GM12878 (cell line): ENCODE measurements around the gene ZNF496. TPM values are rescaled to one million over a fixed set of nuclear protein-coding genes. Genes with fewer than 3 reads are reported as not detected.

Experiments used
- ATAC-seq: fragments of 200-7000 bp; cut with Tn5 transposase; 3 replicates; pipeline ENCODE4 v1.9.1; 2020; ENCODE audit warnings: mild to moderate bottlenecking, moderate library complexity
- BruUV-seq: library from RNA; stranded (reverse); fragments of 400-500 nt; replicated peaks from 2 replicates; lab custom pipeline; 2021; lab: Mats Ljungman, UMichigan
- CTCF ChIA-PET: fragments of 300-600 bp; sonication (Branson Sonifier 250); formaldehyde crosslinking; extraction: SDS; loops from one replicate; lab custom pipeline; 2021; ENCODE audit warnings: inconsistent platforms; lab: Yijun Ruan, JAX
- POLR2A ChIA-PET: fragments of 350-600 bp; formaldehyde crosslinking; extraction: SDS; loops from one replicate; lab custom pipeline; 2021; ENCODE audit warnings: inconsistent platforms; lab: Charles Lee
- RAD21 ChIA-PET: fragments of 300-600 bp; sonication (Branson Sonifier 250); formaldehyde crosslinking; loops from one replicate; lab custom pipeline; 2023; ENCODE audit warnings: antibody characterized with exemption; ENCODE audit not compliant: unreplicated experiment; lab: Charles Lee
- SMC1A ChIA-PET: fragments of 300-600 bp; sonication (Branson Sonifier 250); formaldehyde crosslinking; loops from one replicate; lab custom pipeline; 2023; ENCODE audit not compliant: unreplicated experiment, uncharacterized antibody; lab: Charles Lee
- DNase-seq: peaks from one replicate; pipeline ENCODE4 v3.0.0-alpha.2; 2011; ENCODE audit warnings: low read depth, low spot score
- FAIRE-seq: peaks from 3 replicates; lab custom pipeline; 2011; peaks lifted over from hg19 to GRCh38; lab: Jason Lieb, UNC
- H2AFZ ChIP-seq: 2 replicates; pipeline ENCODE4 v1.6.0; 2011; ENCODE audit warnings: low read depth, low read length, control low read depth; ENCODE audit not compliant: control insufficient read depth
- H3K27ac ChIP-seq: 2 replicates; pipeline ENCODE4 v1.5.1; 2011; ENCODE audit warnings: control low read depth; ENCODE audit not compliant: control insufficient read depth, insufficient read depth
- H3K27me3 ChIP-seq, 2 experiments: replicated peaks in 1 of 2; 2 replicates each; pipeline versions ENCODE4 v1.6.0 to v1.6.1; 2011; ENCODE audit warnings: low read length in 1 of 2; ENCODE audit not compliant: control insufficient read depth in 2 of 2, insufficient read depth in 2 of 2
- H3K36me3 ChIP-seq, 2 experiments: 2 replicates each; pipeline ENCODE4 v1.5.1; 2011; ENCODE audit warnings: low read length in 1 of 2; ENCODE audit not compliant: control insufficient read depth in 2 of 2, insufficient read depth in 2 of 2
- H3K4me1 ChIP-seq: 2 replicates; pipeline ENCODE4 v1.6.1; 2011; ENCODE audit warnings: mild to moderate bottlenecking, low read length, moderate library complexity, mixed read lengths; ENCODE audit not compliant: control insufficient read depth, insufficient read depth
- H3K4me2 ChIP-seq: 2 replicates; pipeline ENCODE4 v1.6.0; 2011; ENCODE audit warnings: control low read depth; ENCODE audit not compliant: control insufficient read depth, insufficient read depth
- H3K4me3 ChIP-seq: fragments of 200-600 bp; sonication (generic); 2 replicates; pipeline ENCODE4 v1.5.1; 2016
- H3K79me2 ChIP-seq: 2 replicates; pipeline ENCODE4 v1.6.0; 2011; ENCODE audit warnings: low read length; ENCODE audit not compliant: control insufficient read depth, insufficient read depth
- H3K9ac ChIP-seq: 2 replicates; pipeline ENCODE4 v1.8.0; 2011; ENCODE audit warnings: low read length, control low read depth, mixed read lengths; ENCODE audit not compliant: control insufficient read depth, insufficient read depth
- H3K9me3 ChIP-seq: replicated peaks from 3 replicates; pipeline ENCODE4 v1.5.1; 2011; ENCODE audit warnings: mild to moderate bottlenecking, low read length; ENCODE audit not compliant: control insufficient read depth, insufficient read depth
- H4K20me1 ChIP-seq: 2 replicates; pipeline ENCODE4 v1.6.0; 2011; ENCODE audit not compliant: control insufficient read depth, insufficient read depth
- ATF7 ChIP-seq: fragments of 450-650 bp; IDR thresholded peaks from 2 replicates; pipeline ENCODE4 v1.6.1; 2016; ENCODE audit warnings: low read depth, mild to moderate bottlenecking
- CBX5 ChIP-seq: sonication (generic); IDR thresholded peaks from 2 replicates; pipeline ENCODE4 v1.6.1; 2016; ENCODE audit warnings: low read depth, moderate library complexity, mild to moderate bottlenecking, inconsistent platforms
- CHD2 ChIP-seq: IDR thresholded peaks from 2 replicates; pipeline ENCODE4 v1.6.1; 2011; ENCODE audit warnings: low read depth, low read length, improper control_type of control experiment, borderline replicate concordance
- EED ChIP-seq: sonication (generic); IDR thresholded peaks from 2 replicates; pipeline ENCODE4 v1.6.1; 2016; ENCODE audit warnings: antibody characterized with exemption, low read depth
- KDM1A ChIP-seq: fragments of 200-600 bp; sonication (generic); IDR thresholded peaks from 2 replicates; pipeline ENCODE4 v1.6.1; 2016; ENCODE audit warnings: borderline replicate concordance
- MXI1 ChIP-seq: fragments of 150-350 bp; IDR thresholded peaks from 2 replicates; pipeline ENCODE4 v1.6.1; 2011; ENCODE audit warnings: low read depth, mild to moderate bottlenecking, inconsistent platforms, low read length, improper control_type of control experiment
- NR2C1 ChIP-seq: fragments of 450-650 bp; IDR thresholded peaks from 2 replicates; pipeline ENCODE4 v1.6.1; 2017; ENCODE audit warnings: antibody characterized with exemption, mild to moderate bottlenecking, moderate library complexity
- NRF1 ChIP-seq: conservative IDR thresholded peaks from 2 replicates; pipeline ENCODE4 v1.6.1; 2011; ENCODE audit warnings: mild to moderate bottlenecking, low read depth, low read length, improper control_type of control experiment
- POLR2A ChIP-seq: IDR thresholded peaks from 2 replicates; pipeline ENCODE4 v1.6.1; 2011; ENCODE audit warnings: low read depth, mild to moderate bottlenecking, low read length
- POLR2AphosphoS2 ChIP-seq: IDR thresholded peaks from 2 replicates; pipeline ENCODE4 v1.6.1; 2011; ENCODE audit warnings: low read depth, mild to moderate bottlenecking, low read length, improper control_type of control experiment, moderate library complexity
- POLR2AphosphoS5 ChIP-seq: IDR thresholded peaks from 2 replicates; pipeline ENCODE4 v1.6.1; 2011; ENCODE audit warnings: mild to moderate bottlenecking, low read length, inconsistent platforms
- RELA ChIP-seq: fragments of 450-650 bp; IDR thresholded peaks from 2 replicates; pipeline ENCODE4 v1.8.0; 2014; ENCODE audit warnings: borderline replicate concordance; ENCODE audit not compliant: partially characterized antibody
- SMAD5 ChIP-seq: IDR thresholded peaks from 2 replicates; pipeline ENCODE4 v1.6.1; 2016; ENCODE audit warnings: antibody characterized with exemption, low read depth
- SMC3 ChIP-seq: IDR thresholded peaks from 2 replicates; pipeline ENCODE4 v1.6.1; 2011; ENCODE audit warnings: low read length, improper control_type of control experiment, borderline replicate concordance
- SUPT20H ChIP-seq: IDR thresholded peaks from 2 replicates; pipeline ENCODE4 v1.6.1; 2011; ENCODE audit warnings: low read depth, mild to moderate bottlenecking, low read length, moderate library complexity, borderline replicate concordance; ENCODE audit not compliant: control insufficient read depth
- WGBS: methylation state at CpG from one replicate; pipeline ENCODE4 v1.1.6; 2016; ENCODE audit warnings: low lambda C conversion rate; ENCODE audit not compliant: insufficient replicate concordance, insufficient coverage; ENCODE audit errors: missing lambda C conversion rate; 5-methylcytosine and 5-hydroxymethylcytosine counted together
- in situ Hi-C: fragments of 300-500 bp; cut with MboI; formaldehyde crosslinking; loops from 9 replicates; pipeline ENCODE4 v1.14.3; 2018; ENCODE audit warnings: mixed read lengths
- intact Hi-C: fragments of 100-400 bp; cut with micrococcal nuclease; formaldehyde crosslinking; loops from one replicate; pipeline ENCODE4 v1.14.2; 2022; ENCODE audit not compliant: unreplicated experiment
- polyA plus RNA-seq, 11 experiments: library from polyadenylated mRNA; depleted of rRNA in 4 of 11; unstranded in 6 of 11; stranded (reverse) in 5 of 11; fragments of >200 nt; fragmentation: Nextera tagmentation in 4 of 11; fragmentation: Illumina TruSeq in 1 of 11; extraction: Ambion mirVana in 4 of 11; extraction: Trizol in 1 of 11; gene quantifications; 1 replicate in 1 of 11; 2 replicates in 10 of 11; pipeline versions ENCODE4 v1.2.1 to v1.2.3, GENCODE V29; 2011 to 2016; ENCODE audit warnings: inconsistent platforms in 2 of 11, missing spikeins in 2 of 11, low read depth in 1 of 11
- total RNA-seq, 4 experiments: library from RNA; depleted of rRNA in 3 of 4; stranded (reverse); fragments of >200 nt in 3 of 4; fragmentation: Illumina TruSeq in 1 of 4; extraction: Trizol in 1 of 4; gene quantifications; 2 replicates each; pipeline versions ENCODE4 v1.2.1 to v1.2.3, GENCODE V29; 2013 to 2021
- TF ChIP-seq, protein P1 (sequence below): IDR thresholded peaks from 2 replicates; pipeline ENCODE4 v1.6.1; 2012; ENCODE audit warnings: improper control_type of control experiment, low read depth, low read length; ENCODE audit not compliant: insufficient replicate concordance
- TF ChIP-seq, protein P2 (sequence below): IDR thresholded peaks from 2 replicates; pipeline ENCODE4 v1.6.1; 2012; ENCODE audit warnings: low read depth, low read length, improper control_type of control experiment
- TF ChIP-seq, protein P3 (sequence below): IDR thresholded peaks from 2 replicates; pipeline ENCODE4 v1.6.1; 2011; ENCODE audit warnings: borderline replicate concordance, low read depth, mild to moderate bottlenecking, moderate library complexity, mixed read lengths, low read length; ENCODE audit not compliant: insufficient read depth; ENCODE audit errors: extremely low read length

The ZNF496 gene
- total and polyA plus RNA-seq, 10 of the 15 experiments (the other 5 are each of a cell fraction or from before 2014, with no cell fraction given) = 1.6 to 26.4 (median 12.5) TPM

DNA sequence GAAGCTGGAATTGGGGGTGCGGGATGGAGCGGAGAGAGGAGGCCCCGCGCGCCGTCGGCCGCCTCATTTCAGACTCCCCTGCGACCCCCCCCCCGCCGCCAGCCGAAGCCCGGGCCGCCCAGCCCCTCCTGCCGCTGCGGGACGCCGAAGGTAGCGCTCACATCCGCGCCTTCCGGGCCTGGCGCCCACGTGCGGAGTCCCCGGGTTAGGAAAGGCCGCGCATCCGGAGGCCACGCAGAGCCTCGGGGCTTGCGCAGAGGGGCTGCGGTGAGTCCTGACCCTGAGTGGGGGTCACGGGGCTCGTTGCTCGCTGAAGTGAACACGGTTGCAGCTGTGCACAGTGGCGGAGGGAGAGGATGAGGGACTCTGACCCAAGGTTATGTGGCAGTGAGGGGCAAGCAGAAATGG lies 552 bp upstream of the ZNF496 start:
- H3K79me2 ChIP-seq = peaks cover 19% of the 10 kb centered on the region
- no peak for FAIRE-seq
- H3K9me3 ChIP-seq = no peaks in the 10 kb centered on the region
- no peak for DNase-seq
- H3K27ac ChIP-seq = peak overlapping the region; percentile 68
- peaks cover 20% of the 10 kb centered on the region for H3K4me1 ChIP-seq
- CTCF ChIA-PET = interaction anchor here (1.0 to 2.0 kb wide), 3 partner anchors 58 to 154 kb away, joined by 3 to 8 read pairs (median 4); no protein-coding TSS in a partner anchor
- RAD21 ChIA-PET = interaction anchor here (1.0 to 1.8 kb wide), 4 partner anchors 14 to 119 kb away, joined by 3 to 7 read pairs (median 5); no protein-coding TSS in a partner anchor
- in situ Hi-C loops = no loop called here
- no peaks in the 10 kb centered on the region for H3K27me3 ChIP-seq
- peak overlapping the region; percentile 94 for H3K4me2 ChIP-seq
- peak overlapping the region; percentile 90 for H3K9ac ChIP-seq
- SMC1A ChIA-PET = interaction anchor here (0.6 to 1.6 kb wide), 6 partner anchors 10 to 157 kb away, joined by 3 to 7 read pairs (median 5); no protein-coding TSS in a partner anchor
- intact Hi-C loops = no loop called here
- BruUV-seq = no TSS peak
- 3% methylated on average over 19 of the region's 38 CpGs for WGBS
- H2AFZ ChIP-seq = peak overlapping the region; percentile 85
- peak overlapping the region; percentile 76 for H3K4me3 ChIP-seq
- peak; percentile 69 for ATAC-seq
- no peaks in the 10 kb centered on the region for H4K20me1 ChIP-seq
- POLR2A ChIA-PET = interaction anchor here (0.6 to 1.1 kb wide), 3 partner anchors 10 to 122 kb away, joined by 3 read pairs; no protein-coding TSS in a partner anchor
- peaks cover 6 to 13% of the 10 kb centered on the region in 2 experiments; a peak in 3 of 4 replicates for H3K36me3 ChIP-seq
- TF ChIP-seq CBX5 (no peak), EED (0 out of 2 replicates have a peak, but pooled peaks have one; percentile 24), SMC3 (no peak), RELA (peak; percentile 35), SMAD5 (peak; percentile 53; the same call in 1 of the 2 replicates), KDM1A (no peak), POLR2A (peak; percentile 56), MXI1 (peak; percentile 23; the same call in 1 of the 2 replicates), POLR2AphosphoS2 (0 out of 2 replicates have a peak, but pooled peaks have one; percentile 38), NR2C1 (peak; percentile 48; the same call in 1 of the 2 replicates), ATF7 (no peak), POLR2AphosphoS5 (peak; percentile 31; the same call in 1 of the 2 replicates), CHD2 (0 out of 2 replicates have a peak, but pooled peaks have one; percentile 10), SUPT20H (no peak), NRF1 (0 out of 2 replicates have a peak, but pooled peaks have one; percentile 30)
- TF ChIP-seq, protein P1, sequence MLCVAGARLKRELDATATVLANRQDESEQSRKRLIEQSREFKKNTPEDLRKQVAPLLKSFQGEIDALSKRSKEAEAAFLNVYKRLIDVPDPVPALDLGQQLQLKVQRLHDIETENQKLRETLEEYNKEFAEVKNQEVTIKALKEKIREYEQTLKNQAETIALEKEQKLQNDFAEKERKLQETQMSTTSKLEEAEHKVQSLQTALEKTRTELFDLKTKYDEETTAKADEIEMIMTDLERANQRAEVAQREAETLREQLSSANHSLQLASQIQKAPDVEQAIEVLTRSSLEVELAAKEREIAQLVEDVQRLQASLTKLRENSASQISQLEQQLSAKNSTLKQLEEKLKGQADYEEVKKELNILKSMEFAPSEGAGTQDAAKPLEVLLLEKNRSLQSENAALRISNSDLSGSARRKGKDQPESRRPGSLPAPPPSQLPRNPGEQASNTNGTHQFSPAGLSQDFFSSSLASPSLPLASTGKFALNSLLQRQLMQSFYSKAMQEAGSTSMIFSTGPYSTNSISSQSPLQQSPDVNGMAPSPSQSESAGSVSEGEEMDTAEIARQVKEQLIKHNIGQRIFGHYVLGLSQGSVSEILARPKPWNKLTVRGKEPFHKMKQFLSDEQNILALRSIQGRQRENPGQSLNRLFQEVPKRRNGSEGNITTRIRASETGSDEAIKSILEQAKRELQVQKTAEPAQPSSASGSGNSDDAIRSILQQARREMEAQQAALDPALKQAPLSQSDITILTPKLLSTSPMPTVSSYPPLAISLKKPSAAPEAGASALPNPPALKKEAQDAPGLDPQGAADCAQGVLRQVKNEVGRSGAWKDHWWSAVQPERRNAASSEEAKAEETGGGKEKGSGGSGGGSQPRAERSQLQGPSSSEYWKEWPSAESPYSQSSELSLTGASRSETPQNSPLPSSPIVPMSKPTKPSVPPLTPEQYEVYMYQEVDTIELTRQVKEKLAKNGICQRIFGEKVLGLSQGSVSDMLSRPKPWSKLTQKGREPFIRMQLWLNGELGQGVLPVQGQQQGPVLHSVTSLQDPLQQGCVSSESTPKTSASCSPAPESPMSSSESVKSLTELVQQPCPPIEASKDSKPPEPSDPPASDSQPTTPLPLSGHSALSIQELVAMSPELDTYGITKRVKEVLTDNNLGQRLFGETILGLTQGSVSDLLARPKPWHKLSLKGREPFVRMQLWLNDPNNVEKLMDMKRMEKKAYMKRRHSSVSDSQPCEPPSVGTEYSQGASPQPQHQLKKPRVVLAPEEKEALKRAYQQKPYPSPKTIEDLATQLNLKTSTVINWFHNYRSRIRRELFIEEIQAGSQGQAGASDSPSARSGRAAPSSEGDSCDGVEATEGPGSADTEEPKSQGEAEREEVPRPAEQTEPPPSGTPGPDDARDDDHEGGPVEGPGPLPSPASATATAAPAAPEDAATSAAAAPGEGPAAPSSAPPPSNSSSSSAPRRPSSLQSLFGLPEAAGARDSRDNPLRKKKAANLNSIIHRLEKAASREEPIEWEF = no peak
- TF ChIP-seq, protein P2, sequence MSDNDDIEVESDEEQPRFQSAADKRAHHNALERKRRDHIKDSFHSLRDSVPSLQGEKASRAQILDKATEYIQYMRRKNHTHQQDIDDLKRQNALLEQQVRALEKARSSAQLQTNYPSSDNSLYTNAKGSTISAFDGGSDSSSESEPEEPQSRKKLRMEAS = peak; percentile 91
- TF ChIP-seq, protein P3, sequence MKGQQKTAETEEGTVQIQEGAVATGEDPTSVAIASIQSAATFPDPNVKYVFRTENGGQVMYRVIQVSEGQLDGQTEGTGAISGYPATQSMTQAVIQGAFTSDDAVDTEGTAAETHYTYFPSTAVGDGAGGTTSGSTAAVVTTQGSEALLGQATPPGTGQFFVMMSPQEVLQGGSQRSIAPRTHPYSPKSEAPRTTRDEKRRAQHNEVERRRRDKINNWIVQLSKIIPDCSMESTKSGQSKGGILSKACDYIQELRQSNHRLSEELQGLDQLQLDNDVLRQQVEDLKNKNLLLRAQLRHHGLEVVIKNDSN = peak; percentile 15
